Caco-2 (cell line): ENCODE measurements around the gene XPO4. TPM values are rescaled to one million over a fixed set of nuclear protein-coding genes. Genes with fewer than 3 reads are reported as not detected.

Experiments
- BruUV-seq: library from RNA; stranded (reverse); fragments of 400-500 nt; replicated peaks from 2 replicates; lab custom pipeline; 2021; lab: Mats Ljungman, UMichigan
- CTCF ChIA-PET: fragments of 300-600 bp; sonication (Branson Sonifier 250); formaldehyde crosslinking; loops from one replicate; lab custom pipeline; 2022; ENCODE audit warnings: antibody characterized with exemption; lab: Charles Lee
- POLR2A ChIA-PET: fragments of 300-600 bp; sonication (Branson Sonifier 250); formaldehyde crosslinking; loops from one replicate; lab custom pipeline; 2022; ENCODE audit warnings: antibody characterized with exemption; lab: Charles Lee
- DNase-seq, 2 experiments: peaks; one replicate each; pipeline versions ENCODE4 v3.0.0 to v3.0.0-alpha.2; 2020 to 2022
- H3K27me3 ChIP-seq: replicated peaks from 2 replicates; pipeline ENCODE4 v1.6.0; 2011; ENCODE audit warnings: low read length; ENCODE audit not compliant: control insufficient read depth, insufficient read depth
- H3K36me3 ChIP-seq: 2 replicates; pipeline ENCODE4 v1.5.1; 2011; ENCODE audit warnings: low read length; ENCODE audit not compliant: control insufficient read depth, insufficient read depth
- H3K4me1 ChIP-seq: fragments of 250-450 bp; sonication (Bioruptor Pico); 2 replicates; pipeline ENCODE4 v1.5.1; 2020; ENCODE audit warnings: mild to moderate bottlenecking
- H3K4me3 ChIP-seq: 2 replicates; pipeline ENCODE4 v1.5.1; 2011; ENCODE audit warnings: low read depth, mild to moderate bottlenecking, control low read depth, low read length
- H3K9me3 ChIP-seq: fragments of 250-450 bp; sonication (Bioruptor Pico); 2 replicates; pipeline ENCODE4 v1.5.1; 2020; ENCODE audit warnings: mild to moderate bottlenecking, moderate library complexity
- H3K27ac Mint-ChIP-seq: one replicate; pipeline ENCODE4 v1.8.0; 2022; ENCODE audit warnings: mixed read lengths; ENCODE audit not compliant: unreplicated experiment
- H3K27me3 Mint-ChIP-seq: one replicate; pipeline ENCODE4 v1.8.0; 2022; ENCODE audit warnings: mixed read lengths; ENCODE audit not compliant: insufficient read depth, unreplicated experiment
- H3K36me3 Mint-ChIP-seq: one replicate; pipeline ENCODE4 v1.8.0; 2022; ENCODE audit warnings: mild to moderate bottlenecking, mixed read lengths; ENCODE audit not compliant: insufficient read depth, unreplicated experiment
- H3K4me1 Mint-ChIP-seq: one replicate; pipeline ENCODE4 v1.8.0; 2022; ENCODE audit warnings: low read depth, mixed read lengths; ENCODE audit not compliant: unreplicated experiment
- H3K4me3 Mint-ChIP-seq: one replicate; pipeline ENCODE4 v1.8.0; 2022; ENCODE audit warnings: mild to moderate bottlenecking, moderate library complexity, mixed read lengths; ENCODE audit not compliant: unreplicated experiment
- H3K9me3 Mint-ChIP-seq: one replicate; pipeline ENCODE4 v1.8.0; 2022; ENCODE audit warnings: mixed read lengths; ENCODE audit not compliant: unreplicated experiment
- intact Hi-C: fragments of 100-400 bp; cut with micrococcal nuclease; formaldehyde crosslinking; loops from one replicate; pipeline ENCODE4 v1.10.0; 2022; ENCODE audit not compliant: unreplicated experiment
- total RNA-seq: library from RNA; stranded (reverse); gene quantifications from 2 replicates; pipeline ENCODE4 v1.2.3, GENCODE V29; 2022
- TF ChIP-seq, protein P1 (sequence below), 2 experiments: fragments of 200-600 bp in 1 of 2; IDR thresholded peaks; 1 replicate in 1 of 2; 2 replicates in 1 of 2; pipeline versions ENCODE4 v1.5.1 to v1.8.0; 2011 to 2022; ENCODE audit warnings: antibody characterized with exemption in 1 of 2, control low read depth in 1 of 2, inconsistent platforms in 1 of 2, low read depth in 1 of 2, low read length in 1 of 2, mild to moderate bottlenecking in 1 of 2, moderate library complexity in 1 of 2; ENCODE audit not compliant: insufficient read depth in 1 of 2, severe bottlenecking in 1 of 2, unreplicated experiment in 1 of 2

XPO4 gene
- total RNA-seq, 1 experiment from 2014 or later: 33.3 TPM

DNA sequence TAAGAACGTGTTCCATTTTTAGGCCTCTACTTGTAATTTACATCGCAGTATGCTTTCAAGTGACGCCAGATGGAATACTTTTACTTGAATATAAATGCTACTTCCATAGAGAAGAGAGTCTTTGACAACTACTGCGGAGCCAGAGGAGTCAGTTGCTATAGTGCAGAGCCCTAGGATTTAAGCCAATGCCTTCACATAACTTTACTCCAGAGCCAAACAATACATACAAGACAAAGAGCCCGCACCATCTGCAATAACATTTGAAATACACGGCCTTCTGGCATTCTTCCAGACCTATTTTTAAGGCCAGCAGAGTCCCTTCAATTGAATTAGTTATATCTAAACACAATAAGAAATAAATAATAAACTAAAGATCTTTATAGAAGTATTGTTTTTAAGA, 59.4 kb downstream of the XPO4 start:
- no peaks in the 10 kb centered on the region for H3K4me1 Mint-ChIP-seq
- intact Hi-C loops: no loop called here
- H3K36me3 Mint-ChIP-seq: peaks cover 29% of the 10 kb centered on the region
- no TSS peak for BruUV-seq
- H3K9me3 Mint-ChIP-seq: no peaks in the 10 kb centered on the region
- no peak for DNase-seq
- no peaks in the 10 kb centered on the region; the same call in 1 of the 2 replicates for H3K36me3 ChIP-seq
- no peaks in the 10 kb centered on the region for H3K27me3 Mint-ChIP-seq
- CTCF ChIA-PET: no interaction called here
- TF ChIP-seq, protein P1, sequence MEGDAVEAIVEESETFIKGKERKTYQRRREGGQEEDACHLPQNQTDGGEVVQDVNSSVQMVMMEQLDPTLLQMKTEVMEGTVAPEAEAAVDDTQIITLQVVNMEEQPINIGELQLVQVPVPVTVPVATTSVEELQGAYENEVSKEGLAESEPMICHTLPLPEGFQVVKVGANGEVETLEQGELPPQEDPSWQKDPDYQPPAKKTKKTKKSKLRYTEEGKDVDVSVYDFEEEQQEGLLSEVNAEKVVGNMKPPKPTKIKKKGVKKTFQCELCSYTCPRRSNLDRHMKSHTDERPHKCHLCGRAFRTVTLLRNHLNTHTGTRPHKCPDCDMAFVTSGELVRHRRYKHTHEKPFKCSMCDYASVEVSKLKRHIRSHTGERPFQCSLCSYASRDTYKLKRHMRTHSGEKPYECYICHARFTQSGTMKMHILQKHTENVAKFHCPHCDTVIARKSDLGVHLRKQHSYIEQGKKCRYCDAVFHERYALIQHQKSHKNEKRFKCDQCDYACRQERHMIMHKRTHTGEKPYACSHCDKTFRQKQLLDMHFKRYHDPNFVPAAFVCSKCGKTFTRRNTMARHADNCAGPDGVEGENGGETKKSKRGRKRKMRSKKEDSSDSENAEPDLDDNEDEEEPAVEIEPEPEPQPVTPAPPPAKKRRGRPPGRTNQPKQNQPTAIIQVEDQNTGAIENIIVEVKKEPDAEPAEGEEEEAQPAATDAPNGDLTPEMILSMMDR (IDR thresholded peaks at IDR 0.05; ENCODE audit: insufficient read depth in 1 of 2, low read depth in 1 of 2, low read length in 1 of 2, severe bottlenecking in 1 of 2, unreplicated experiment in 1 of 2): no peak
- 0 out of 2 replicates have a peak, but pooled peaks cover under 1% of the 10 kb centered on the region for H3K4me1 ChIP-seq
- H3K4me3 Mint-ChIP-seq: no peak overlapping the region
- no peaks in the 10 kb centered on the region for H3K27me3 ChIP-seq
- POLR2A ChIA-PET: no interaction called here
- no peaks in the 10 kb centered on the region for H3K9me3 ChIP-seq
- no peak overlapping the region for H3K4me3 ChIP-seq
- no peak overlapping the region for H3K27ac Mint-ChIP-seq

DNA sequence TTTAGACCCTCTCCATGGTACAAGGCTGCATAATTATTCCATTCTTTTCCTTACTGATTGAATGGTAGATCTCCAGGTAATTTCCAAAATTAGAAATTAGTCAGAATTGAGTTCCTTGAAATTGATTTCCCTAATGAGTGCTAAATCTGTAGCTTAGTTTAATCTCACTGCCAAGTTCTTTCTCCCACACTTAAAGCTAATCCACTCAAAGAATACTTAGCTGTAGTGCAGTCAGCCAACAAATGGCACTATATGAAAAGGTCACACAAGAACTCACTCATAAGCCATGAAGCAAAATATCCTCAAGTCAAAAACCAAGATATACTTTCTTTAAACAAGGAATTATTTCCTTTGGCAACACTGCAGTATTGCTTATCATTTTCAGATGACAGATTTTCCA, 62.0 kb downstream of the XPO4 start:
- Histone ChIP-seq H3K4me3 (no peak overlapping the region), H3K27me3 (no peaks in the 10 kb centered on the region), H3K36me3 (no peaks in the 10 kb centered on the region; the same call in 1 of the 2 replicates), H3K9me3 (no peaks in the 10 kb centered on the region), H3K4me1 (no peaks in the 10 kb centered on the region)
- no peak for DNase-seq
- H3K27ac Mint-ChIP-seq: no peak overlapping the region
- H3K36me3 Mint-ChIP-seq: peaks cover 47% of the 10 kb centered on the region
- ChIA-PET POLR2A (no interaction called here), CTCF (no interaction called here)
- no TSS peak for BruUV-seq
- no peaks in the 10 kb centered on the region for H3K9me3 Mint-ChIP-seq
- no peaks in the 10 kb centered on the region for H3K4me1 Mint-ChIP-seq
- TF ChIP-seq, protein P1 (IDR thresholded peaks at IDR 0.05; ENCODE audit: insufficient read depth in 1 of 2, low read depth in 1 of 2, low read length in 1 of 2, severe bottlenecking in 1 of 2, unreplicated experiment in 1 of 2): no peak
- H3K27me3 Mint-ChIP-seq: no peaks in the 10 kb centered on the region
- intact Hi-C loops: no loop called here
- H3K4me3 Mint-ChIP-seq: no peak overlapping the region

DNA sequence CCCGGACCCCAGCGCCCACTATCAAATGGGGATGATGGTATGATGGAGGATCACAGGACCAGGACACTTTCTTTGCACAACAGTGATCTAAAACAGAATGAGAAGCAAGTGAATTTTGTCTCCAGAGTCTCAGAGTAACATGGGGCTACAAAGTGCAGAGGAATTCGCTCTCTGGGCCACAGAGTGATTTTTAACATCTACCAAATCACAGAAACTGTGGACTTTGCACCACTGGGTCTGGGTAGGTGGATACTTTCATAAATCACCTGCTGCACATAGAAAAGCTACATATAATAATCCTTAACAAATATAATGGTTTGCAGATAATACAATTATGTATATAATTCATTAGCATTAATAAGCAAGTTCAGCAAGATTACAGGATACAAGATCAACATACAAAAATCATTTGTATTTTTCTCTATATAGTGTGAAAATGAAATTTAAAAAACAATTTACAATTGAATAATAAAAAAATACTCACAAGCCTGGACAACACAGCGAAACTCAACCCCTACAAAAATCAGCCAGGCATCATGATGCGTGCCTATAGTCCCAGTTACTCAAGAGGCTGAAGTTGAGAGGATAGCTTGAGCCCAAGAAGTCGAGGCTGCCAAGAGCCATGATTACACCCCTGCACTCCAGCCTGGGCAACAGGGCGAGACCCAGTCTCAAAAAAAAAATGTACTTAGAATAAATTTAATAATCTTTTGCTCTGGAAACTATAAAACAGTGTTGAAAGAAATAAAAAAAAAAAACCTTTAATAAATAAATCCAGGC, 68.5 kb downstream of the XPO4 start:
- no peaks in the 10 kb centered on the region for H3K9me3 Mint-ChIP-seq
- H3K36me3 ChIP-seq: no peaks in the 10 kb centered on the region; the same call in 1 of the 2 replicates
- intact Hi-C loops: no loop called here
- TF ChIP-seq, protein P1 (IDR thresholded peaks at IDR 0.05; ENCODE audit: insufficient read depth in 1 of 2, low read depth in 1 of 2, low read length in 1 of 2, severe bottlenecking in 1 of 2, unreplicated experiment in 1 of 2): no peak
- DNase-seq: no peak
- H3K36me3 Mint-ChIP-seq: peaks cover 37% of the 10 kb centered on the region
- no peaks in the 10 kb centered on the region for H3K27me3 Mint-ChIP-seq
- H3K4me3 ChIP-seq: no peak overlapping the region
- H3K4me3 Mint-ChIP-seq: no peak overlapping the region
- H3K27me3 ChIP-seq: no peaks in the 10 kb centered on the region
- H3K4me1 ChIP-seq: no peaks in the 10 kb centered on the region
- no TSS peak for BruUV-seq
- H3K27ac Mint-ChIP-seq: no peak overlapping the region
- H3K9me3 ChIP-seq: no peaks in the 10 kb centered on the region
- peaks cover 6% of the 10 kb centered on the region for H3K4me1 Mint-ChIP-seq
- ChIA-PET POLR2A (interaction anchor here (0.5 kb wide), 1 partner anchor 28 kb away, joined by 10 read pairs; no protein-coding TSS in a partner anchor), CTCF (no interaction called here)
